OCI-LY7 (cell line): ENCODE measurements around the gene CAPN14. TPM values are rescaled to one million over a fixed set of nuclear protein-coding genes. Genes with fewer than 3 reads are reported as not detected.

Source experiments
- BruUV-seq: library from RNA; stranded (reverse); fragments of 400-500 nt; replicated peaks from 2 replicates; lab custom pipeline; 2021; lab: Mats Ljungman, UMichigan
- CTCF ChIA-PET: fragments of 300-600 bp; sonication (Branson Sonifier 250); formaldehyde crosslinking; loops from one replicate; lab custom pipeline; 2022; ENCODE audit warnings: antibody characterized with exemption; ENCODE audit not compliant: unreplicated experiment; lab: Charles Lee
- POLR2A ChIA-PET: fragments of 300-600 bp; sonication (Branson Sonifier 250); formaldehyde crosslinking; loops from one replicate; lab custom pipeline; 2022; ENCODE audit warnings: antibody characterized with exemption; lab: Charles Lee
- DNase-seq: peaks from one replicate; pipeline ENCODE4 v3.0.0-alpha.2; 2015; ENCODE audit warnings: low spot score
- H2AFZ ChIP-seq: fragments of 200-600 bp; sonication (generic), shearing (Covaris generic); 2 replicates; pipeline ENCODE4 v1.6.1; 2014; ENCODE audit warnings: mild to moderate bottlenecking, antibody characterized with exemption, low read length, moderate library complexity
- H3K27ac ChIP-seq: fragments of 200-600 bp; sonication (generic); 2 replicates; pipeline ENCODE4 v1.5.1; 2014; ENCODE audit warnings: mixed run types, low read depth, mild to moderate bottlenecking, moderate library complexity, low read length, inconsistent platforms; ENCODE audit not compliant: poor library complexity, severe bottlenecking
- H3K36me3 ChIP-seq: fragments of 200-600 bp; sonication (generic); 2 replicates; pipeline ENCODE4 v1.6.1; 2014; ENCODE audit warnings: mild to moderate bottlenecking, antibody characterized with exemption, low read length, moderate library complexity, mixed read lengths; ENCODE audit not compliant: insufficient read depth
- H3K4me1 ChIP-seq: fragments of 200-600 bp; sonication (generic); 2 replicates; pipeline ENCODE4 v1.5.1; 2014; ENCODE audit warnings: mild to moderate bottlenecking, low read length; ENCODE audit not compliant: insufficient read depth, poor library complexity, severe bottlenecking
- H3K4me2 ChIP-seq: fragments of 200-600 bp; sonication (generic); 2 replicates; pipeline ENCODE4 v1.6.1; 2014; ENCODE audit warnings: mild to moderate bottlenecking, low read length
- H3K4me3 ChIP-seq: fragments of 200-600 bp; sonication (generic); 2 replicates; pipeline ENCODE4 v1.5.1; 2014; ENCODE audit warnings: mild to moderate bottlenecking, low read depth, low read length; ENCODE audit not compliant: poor library complexity, severe bottlenecking
- H3K79me2 ChIP-seq: fragments of 200-600 bp; sonication (generic); 2 replicates; pipeline ENCODE4 v1.6.1; 2016; ENCODE audit warnings: low read depth, mild to moderate bottlenecking, low read length, moderate library complexity, mixed read lengths; ENCODE audit not compliant: insufficient read depth
- H3K9me2 ChIP-seq: fragments of 200-600 bp; sonication (generic); 2 replicates; pipeline ENCODE4 v1.6.1; 2016; ENCODE audit warnings: mild to moderate bottlenecking, low read length, mixed read lengths; ENCODE audit not compliant: insufficient read depth
- H3K9me3 ChIP-seq: fragments of 200-600 bp; sonication (generic); 2 replicates; pipeline ENCODE4 v1.6.1; 2014; ENCODE audit warnings: mild to moderate bottlenecking, mixed run types, low read length, mixed read lengths
- H4K20me1 ChIP-seq: fragments of 200-600 bp; sonication (generic); 2 replicates; pipeline ENCODE4 v1.6.1; 2014; ENCODE audit warnings: mild to moderate bottlenecking, antibody characterized with exemption, low read length, moderate library complexity, mixed read lengths; ENCODE audit not compliant: insufficient read depth
- CTCF ChIP-seq: fragments of 200-600 bp; sonication (generic); conservative IDR thresholded peaks from 2 replicates; pipeline ENCODE4 v1.5.1; 2014; ENCODE audit warnings: mild to moderate bottlenecking, antibody characterized with exemption, low read length, moderate library complexity, mixed read lengths
- EZH2phosphoT487 ChIP-seq: fragments of 200-600 bp; sonication (generic); IDR thresholded peaks from 2 replicates; pipeline ENCODE4 v1.6.1; 2018; ENCODE audit warnings: low read depth, borderline replicate concordance, mild to moderate bottlenecking, mixed run types, antibody characterized with exemption, low read length, moderate library complexity, mixed read lengths
- intact Hi-C: fragments of 100-400 bp; cut with micrococcal nuclease; formaldehyde crosslinking; loops from one replicate; pipeline ENCODE4 v1.10.0; 2022; ENCODE audit not compliant: unreplicated experiment
- total RNA-seq, 2 experiments: library from RNA; depleted of rRNA in 1 of 2; stranded (reverse); fragments of >200 nt in 1 of 2; shearing (Covaris generic) in 1 of 2; gene quantifications; 2 replicates each; pipeline ENCODE4 v1.2.3, GENCODE V29; 2014 to 2022

CAPN14 gene
- total RNA-seq, 2 experiments from 2014 or later, result 1.4 to 4.0 TPM

- H3K4me2 ChIP-seq, result peak overlapping the region; percentile 86
- DNase-seq, result no peak
- CTCF ChIA-PET, result no interaction called here
- intact Hi-C loops, result no loop called here
- H3K79me2 ChIP-seq, result no peaks in the 10 kb centered on the region
- H3K4me1 ChIP-seq, result peaks cover 39% of the 10 kb centered on the region
- H3K9me3 ChIP-seq, result no peaks in the 10 kb centered on the region
- TF ChIP-seq EZH2phosphoT487, result no peak
- no peak for TF ChIP-seq CTCF
- POLR2A ChIA-PET, result no interaction called here
- no peaks in the 10 kb centered on the region for H3K36me3 ChIP-seq
- no peaks in the 10 kb centered on the region for H3K9me2 ChIP-seq
- no peak overlapping the region for H3K27ac ChIP-seq
- H4K20me1 ChIP-seq, result no peaks in the 10 kb centered on the region
- BruUV-seq, result no TSS peak
- peak overlapping the region; percentile 68 for H3K4me3 ChIP-seq
- peak overlapping the region; percentile 88; the same call in 1 of the 2 replicates for H2AFZ ChIP-seq
Measured at GRCh38 chr2:31234683-31235503, 17.6 kb upstream of the CAPN14 start.

- POLR2A ChIA-PET, result interaction anchor here (0.8 to 1.8 kb wide), 3 partner anchors 14 to 30 kb away, joined by 3 to 6 read pairs (median 4); partner anchors contain the start of gene CAPN14
- H3K79me2 ChIP-seq, result no peaks in the 10 kb centered on the region
- H3K4me3 ChIP-seq, result peak within 1 kb of the TSS; percentile 68
- CTCF ChIA-PET, result interaction anchor here (0.7 to 1.5 kb wide), 3 partner anchors 9 to 21 kb away, joined by 3 to 9 read pairs (median 3); no protein-coding TSS in a partner anchor
- no peaks in the 10 kb centered on the region for H3K9me2 ChIP-seq
- H3K4me1 ChIP-seq, result peaks cover 48% of the 10 kb centered on the region
- no peaks in the 10 kb centered on the region for H3K9me3 ChIP-seq
- intact Hi-C loops, result loop anchor here (1.0 to 2.0 kb wide), 2 partner anchors 22 to 99 kb away; no protein-coding TSS in a partner anchor
- TF ChIP-seq CTCF (peak; percentile 69), EZH2phosphoT487 (no peak)
- peak within 1 kb of the TSS; percentile 88; the same call in 1 of the 2 replicates for H2AFZ ChIP-seq
- BruUV-seq, result no TSS peak
- peak within 1 kb of the TSS; percentile 86 for H3K4me2 ChIP-seq
- no peaks in the 10 kb centered on the region for H4K20me1 ChIP-seq
- peak; percentile 93 for DNase-seq
- H3K27ac ChIP-seq, result no peak within 1 kb of the TSS
- H3K36me3 ChIP-seq, result no peaks in the 10 kb centered on the region
Measured at GRCh38 chr2:31233741-31234682, 16.7 kb upstream of the CAPN14 start, which contains the start of gene EHD3. Gene EHD3, plus strand, starts transcription at chr2:31234152. Its CDS starts 470 bp downstream, at chr2:31234622.
